ENCODE results near the gene TJP1.
"Not testable (repeated sequence)": the region's sequence is repeated elsewhere in the genome, so short reads cannot be mapped to it uniquely, and the experiment has no call there.

The TJP1 gene

DNA sequence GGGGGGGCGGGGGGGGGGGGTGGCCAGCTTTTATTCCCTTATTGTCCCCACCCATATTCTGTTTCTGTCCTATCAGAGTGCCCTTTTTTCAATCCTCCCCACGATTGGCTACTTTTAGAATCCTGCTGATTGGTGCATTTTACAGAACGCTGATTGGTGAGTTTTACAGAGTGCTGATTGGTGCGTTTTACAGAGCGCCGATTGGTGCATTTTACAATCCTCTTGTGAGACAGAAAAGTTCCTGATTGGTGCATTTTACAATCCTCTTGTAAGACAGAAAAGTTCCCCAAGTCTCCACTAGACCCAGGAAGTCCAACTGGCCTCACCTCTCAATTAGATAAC is 164.8 kb downstream of the TJP1 start:
- not testable (repeated sequence) for DNase-seq (ENCODE audit: low read depth)

DNA sequence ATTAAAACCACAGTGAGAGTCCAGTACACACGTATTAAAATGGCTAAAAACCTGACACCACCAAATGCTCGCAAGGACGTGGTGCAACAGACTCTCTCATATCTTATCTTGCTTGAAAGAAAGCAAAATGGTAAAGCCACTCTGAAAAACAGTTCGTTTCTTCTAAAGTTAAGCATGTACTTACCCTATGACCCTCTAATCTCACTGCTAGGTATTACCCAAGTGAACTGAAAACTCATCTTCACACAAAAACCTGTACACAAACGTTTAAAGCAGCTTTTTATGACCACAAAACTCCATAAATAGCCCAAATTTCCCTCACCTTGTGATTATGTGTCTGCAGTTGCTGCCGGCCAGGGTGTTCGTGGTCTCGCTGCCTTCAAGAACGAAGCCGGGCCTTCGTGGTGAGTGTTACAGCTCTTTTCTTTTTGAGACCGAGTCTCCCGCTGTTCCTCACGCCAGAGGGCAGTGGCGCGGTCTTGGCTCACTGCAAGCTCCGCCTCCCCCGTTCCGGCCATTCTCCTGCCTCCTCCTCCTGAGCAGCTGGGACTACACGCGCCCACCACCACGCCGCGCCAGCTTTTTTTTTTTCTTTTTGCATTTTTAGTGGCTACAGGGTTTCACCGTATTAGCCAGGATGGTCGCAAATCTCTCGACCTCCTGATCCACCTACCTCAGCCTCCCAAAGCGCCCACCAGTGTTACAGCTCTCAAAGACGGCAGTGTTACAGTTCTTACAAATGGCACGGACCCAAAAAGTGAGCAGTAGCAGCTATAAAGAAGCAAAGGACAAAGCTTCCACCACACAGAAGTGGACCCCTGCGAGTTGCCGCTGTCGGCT is 165.4 kb downstream of the TJP1 start:
- no peak for DNase-seq (ENCODE audit: low read depth)

- no peak for DNase-seq (ENCODE audit: low read depth)
These were observed 169.7 kb downstream of the TJP1 start for GRCh38 chr15:29652595-29652994.

DNA sequence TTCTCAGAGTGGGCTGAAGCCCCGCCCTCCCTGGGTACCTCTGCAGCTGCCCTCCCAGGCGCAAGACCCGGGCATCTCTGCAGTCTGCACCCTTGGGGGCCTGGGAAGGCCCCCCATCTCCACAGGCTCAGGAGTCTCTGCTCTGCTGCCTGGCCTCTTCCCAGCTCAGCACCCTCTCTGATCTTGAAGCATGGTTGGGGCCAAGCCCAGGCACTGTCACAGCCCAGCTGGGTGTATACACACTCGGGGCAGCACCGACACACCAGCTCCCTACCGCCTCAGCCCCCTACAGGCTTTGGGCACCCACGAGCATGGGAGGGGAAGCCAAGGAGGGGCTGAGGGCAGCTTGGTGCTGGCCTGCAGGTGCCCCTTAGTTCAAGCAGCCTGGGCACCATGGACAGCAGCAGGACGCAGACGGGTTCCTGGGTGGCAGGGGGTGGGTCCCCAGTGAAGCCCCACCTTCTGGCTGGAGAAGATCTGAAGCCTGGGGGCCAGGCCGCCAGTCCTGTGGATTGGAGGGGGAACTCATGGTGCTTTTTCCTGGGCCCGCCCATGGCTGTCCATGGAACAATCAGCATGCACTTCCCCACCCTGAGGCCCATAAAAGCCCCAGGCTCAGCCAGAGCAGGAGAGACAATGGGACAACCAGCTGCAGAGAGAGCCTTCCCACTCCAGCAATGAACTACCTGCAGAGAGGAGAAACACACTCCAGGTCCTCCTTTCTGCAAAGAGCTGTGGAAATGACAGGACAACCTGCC is 170.6 kb downstream of the TJP1 start:
- no peak for DNase-seq (ENCODE audit: low read depth)
